ENCODE results near the gene KREMEN2. TPM values are rescaled to one million over a fixed set of nuclear protein-coding genes. Genes with fewer than 3 reads are reported as not detected.
A peak's percentile ranks its signal among the peaks of the same experiment; 100 is the strongest.

The KREMEN2 gene
- total and polyA plus RNA-seq, 2 of the 13 experiments (the other 11 are each of a cell fraction or from before 2014, with no cell fraction given), result 0.48 to 1.2 TPM

DNA sequence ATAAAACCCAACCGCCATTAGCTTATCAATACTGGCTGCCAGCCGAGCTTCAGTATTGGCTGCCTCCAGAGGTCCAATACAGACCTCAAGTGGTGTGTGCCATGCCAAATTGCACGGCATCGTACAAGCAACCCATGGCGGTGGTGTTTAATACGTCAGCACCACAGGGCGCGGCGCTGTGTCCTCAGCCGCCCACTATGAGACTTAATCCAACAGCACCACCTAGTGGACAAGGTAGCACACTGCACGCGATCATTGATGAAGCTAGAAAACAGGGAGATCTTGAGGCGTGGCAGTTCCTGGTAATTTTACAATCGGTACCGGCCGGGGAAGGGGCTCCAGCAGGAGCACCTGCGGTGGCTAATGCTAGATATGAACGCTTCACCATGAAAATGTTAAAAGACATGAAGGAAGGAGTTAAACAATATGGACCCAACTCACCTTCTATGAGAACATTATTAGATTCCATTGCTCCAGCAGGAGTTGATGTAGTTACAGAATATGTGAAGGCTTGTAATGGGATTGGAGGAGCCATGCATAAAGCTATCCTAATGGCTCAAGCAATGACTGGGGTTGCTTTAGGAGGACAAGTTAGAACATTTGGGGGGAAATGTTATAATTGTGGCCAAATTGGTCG, 36.9 kb upstream of the KREMEN2 start (continued):
- TF ChIP-seq, protein P1, sequence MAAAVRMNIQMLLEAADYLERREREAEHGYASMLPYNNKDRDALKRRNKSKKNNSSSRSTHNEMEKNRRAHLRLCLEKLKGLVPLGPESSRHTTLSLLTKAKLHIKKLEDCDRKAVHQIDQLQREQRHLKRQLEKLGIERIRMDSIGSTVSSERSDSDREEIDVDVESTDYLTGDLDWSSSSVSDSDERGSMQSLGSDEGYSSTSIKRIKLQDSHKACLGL (CRISPR knock-in tag; IDR thresholded peaks at IDR 0.05), result no peak
- TF ChIP-seq HBP1 (CRISPR knock-in tag; IDR thresholded peaks at IDR 0.05; ENCODE audit: low read depth), result no peak
- TF ChIP-seq NCOA2 (CRISPR knock-in tag; IDR thresholded peaks at IDR 0.05), result no peak
- TF ChIP-seq CHCHD3 (CRISPR knock-in tag; IDR thresholded peaks at IDR 0.05), result no peak
- no peak for TF ChIP-seq MIER3 (CRISPR knock-in tag; IDR thresholded peaks at IDR 0.05; ENCODE audit: borderline replicate concordance)
- TF ChIP-seq ZNF609 (CRISPR knock-in tag; IDR thresholded peaks at IDR 0.05; ENCODE audit: borderline replicate concordance), result no peak
- no peak for TF ChIP-seq PCBP2 (optimal IDR thresholded peaks at IDR 0.05; ENCODE audit: low read depth, low read length, poor library complexity, severe bottlenecking)
- TF ChIP-seq ZBTB2 (CRISPR knock-in tag; IDR thresholded peaks at IDR 0.05; ENCODE audit: low read depth), result no peak
- no peak for TF ChIP-seq TFE3 (CRISPR knock-in tag; IDR thresholded peaks at IDR 0.05)
- TF ChIP-seq CHD2 (IDR thresholded peaks at IDR 0.05; ENCODE audit: low read depth, low read length), result no peak
- no peak for TF ChIP-seq REPIN1 (CRISPR knock-in tag; IDR thresholded peaks at IDR 0.05; ENCODE audit: borderline replicate concordance, low read depth)
- TF ChIP-seq NFATC3 (CRISPR knock-in tag; IDR thresholded peaks at IDR 0.05), result 0 out of 2 replicates have a peak, but pooled peaks have one; percentile 35
- TF ChIP-seq ZNF549 (CRISPR knock-in tag; IDR thresholded peaks at IDR 0.05), result no peak
- TF ChIP-seq RAD51 (IDR thresholded peaks at IDR 0.05; ENCODE audit: borderline replicate concordance), result no peak
- no peak for TF ChIP-seq KDM5A (IDR thresholded peaks at IDR 0.05; ENCODE audit: borderline replicate concordance, low read length)
- TF ChIP-seq ZNF451 (CRISPR knock-in tag; IDR thresholded peaks at IDR 0.05), result no peak
- TF ChIP-seq ZNF20 (CRISPR knock-in tag; IDR thresholded peaks at IDR 0.05), result no peak

Measured in HepG2 (cell line).